ENCODE measurements around the gene LRRC32. TPM values are rescaled to one million over a fixed set of nuclear protein-coding genes. Genes with fewer than 3 reads are reported as not detected.

LRRC32 gene
- total and polyA plus RNA-seq, 2 of the 4 experiments (the other 2 are of a cell fraction), result 5.2 to 13.7 TPM

- TF ChIP-seq USF2 (IDR thresholded peaks at IDR 0.05; ENCODE audit: low read depth, low read length), result no peak
These were observed 29.0 kb upstream of the LRRC32 start (continued) for GRCh38 chr11:76699451-76700091.

GRCh38 chr11:76698321-76699043 is 27.9 kb upstream of the LRRC32 start:
- no peak overlapping the region for H2BK5ac ChIP-seq (ENCODE audit: low read depth, low read length, poor library complexity, severe bottlenecking)
- no peak for TF ChIP-seq RFX5 (IDR thresholded peaks at IDR 0.05; ENCODE audit: low read depth, low read length)
- TF ChIP-seq CTCF (conservative IDR thresholded peaks at IDR 0.05; ENCODE audit: low read depth, low read length), result peak; percentile 18; the same call in 1 of the 2 replicates
- TF ChIP-seq MAFK (IDR thresholded peaks at IDR 0.05; ENCODE audit: low read depth, low read length), result no peak
- TF ChIP-seq NFE2L2 (IDR thresholded peaks at IDR 0.05; ENCODE audit: low read depth, low read length), result no peak
- no peak for TF ChIP-seq CHD1 (IDR thresholded peaks at IDR 0.05; ENCODE audit: low read depth, low read length)
- TF ChIP-seq MXI1 (IDR thresholded peaks at IDR 0.05; ENCODE audit: borderline replicate concordance, low read depth, low read length), result no peak
- no peak overlapping the region for H4K91ac ChIP-seq (ENCODE audit: insufficient read depth, low read depth, low read length)
- no peak overlapping the region for H3K4me3 ChIP-seq (ENCODE audit: insufficient read depth, low read depth, low read length)
- ChIA-PET POLR2A (ENCODE audit: unreplicated experiment) (interaction anchor here (0.5 kb wide), 1 partner anchor 185 kb away, joined by 4 read pairs; no protein-coding TSS in a partner anchor), CTCF (no interaction called here)
- H3K27me3 ChIP-seq (ENCODE audit: control insufficient read depth, insufficient read depth, low read length), result no peaks in the 10 kb centered on the region
- H2BK20ac ChIP-seq (ENCODE audit: low read depth, low read length), result 0 out of 2 replicates have a peak overlapping the region, but pooled peaks have one; percentile 17
- H3K4me1 ChIP-seq (ENCODE audit: control insufficient read depth, insufficient read depth, low read length), result peaks cover 22% of the 10 kb centered on the region
- peaks cover 9% of the 10 kb centered on the region; the same call in 1 of the 2 replicates for H4K20me1 ChIP-seq (ENCODE audit: insufficient read depth, low read length)
- H4K5ac ChIP-seq (ENCODE audit: low read depth, low read length), result no peak overlapping the region
- no peak overlapping the region for H3K18ac ChIP-seq (ENCODE audit: low read depth, low read length)
- H3K23ac ChIP-seq (ENCODE audit: low read depth, low read length), result no peak overlapping the region
- 0 out of 2 replicates have a peak overlapping the region, but pooled peaks have one; percentile 2 for H3K4ac ChIP-seq (ENCODE audit: low read depth, low read length)
- 72% methylated on average over 11 of the region's 17 CpGs; no CpG with 5 or more reads in 1 of the 2 experiments for WGBS, 2 experiments (ENCODE audit: extremely low coverage in 2 of 2, insufficient read length in 1 of 2)
- no peaks in the 10 kb centered on the region for H3K36me3 ChIP-seq (ENCODE audit: control insufficient read depth, insufficient read depth, low read length)
- no peak overlapping the region for H3K9ac ChIP-seq (ENCODE audit: low read depth, low read length)
- H2AK5ac ChIP-seq (ENCODE audit: low read depth, low read length), result no peak overlapping the region
- H2AFZ ChIP-seq (replicated peaks; ENCODE audit: low read length, poor library complexity), result no peak overlapping the region
- peaks cover 21% of the 10 kb centered on the region for H3K9me1 ChIP-seq (ENCODE audit: insufficient read depth, low read length)
- H3K27ac ChIP-seq (ENCODE audit: insufficient read depth, low read length), result no peak overlapping the region
- H3K79me1 ChIP-seq (ENCODE audit: low read depth in 1 of 2, low read length in 2 of 2), result no peaks in the 10 kb centered on the region
- DNase-seq (no peak), ATAC-seq (ENCODE audit: low read depth) (no peak)
- H3K56ac ChIP-seq (ENCODE audit: extremely low read depth, insufficient read depth, low read length), result no peak overlapping the region
- H2AK9ac ChIP-seq (replicated peaks; ENCODE audit: low read depth, low read length, poor library complexity), result no peak overlapping the region
- no peak overlapping the region for H3K14ac ChIP-seq (replicated peaks; ENCODE audit: low read depth, low read length)
- H2BK15ac ChIP-seq (ENCODE audit: low read depth, low read length), result no peak overlapping the region
- H2BK120ac ChIP-seq (ENCODE audit: low read depth, low read length), result no peak overlapping the region
- dilution Hi-C loops (cut with HindIII; ENCODE audit: low sequenced_read_pairs, unreplicated experiment) (no loop called here), in situ Hi-C loops (cut with MboI; ENCODE audit: low sequenced_read_pairs) (no loop called here), intact Hi-C loops (cut with micrococcal nuclease) (no loop called here)
- no peak overlapping the region for H3K4me2 ChIP-seq (ENCODE audit: low read depth, low read length)
- no peak overlapping the region for H4K8ac ChIP-seq (ENCODE audit: low read depth in 2 of 2, low read length in 2 of 2)
- no TSS peak for BruUV-seq (replicated peaks)
- H3K9me3 ChIP-seq (ENCODE audit: control insufficient read depth, insufficient read depth, low read length), result no peaks in the 10 kb centered on the region

All from IMR-90 (cell line).